ENCODE measurements around the gene NUPR2. TPM values are rescaled to one million over a fixed set of nuclear protein-coding genes. Genes with fewer than 3 reads are reported as not detected.

The NUPR2 gene
- total and polyA plus RNA-seq, 10 of the 15 experiments (the other 5 are each of a cell fraction or from before 2014, with no cell fraction given) = not detected

GRCh38 chr7:56079450-56080185 is 36.6 kb downstream of the NUPR2 start (continued):
- TF ChIP-seq CUX1 (IDR thresholded peaks at IDR 0.05; ENCODE audit: insufficient replicate concordance, low read depth, low read length) (no peak), SMC3 (IDR thresholded peaks at IDR 0.05; ENCODE audit: borderline replicate concordance, low read length) (no peak), ZNF592 (IDR thresholded peaks at IDR 0.05) (no peak), HDGF (IDR thresholded peaks at IDR 0.05) (no peak), REST (IDR thresholded peaks at IDR 0.05; ENCODE audit: low read depth, low read length) (no peak)

Measured in GM12878 (cell line).